Right atrium auricular region (tissue), 2 donors: Measurements from ENCODE around the gene EFCC1. TPM values are rescaled to one million over a fixed set of nuclear protein-coding genes. Genes with fewer than 3 reads are reported as not detected.

Source experiments
- DNase-seq: peaks from one replicate; pipeline ENCODE4 v3.0.0-alpha.2; 2019; ENCODE audit warnings: low spot score
- H3K27ac ChIP-seq, 2 donors: fragments of 200-600 bp; sonication (generic); 1 replicate in 1 of 2; 2 replicates in 1 of 2; pipeline ENCODE4 v1.5.1; 2016 to 2019
- H3K27me3 ChIP-seq, 2 donors: fragments of 200-600 bp; sonication (generic); one replicate each; pipeline versions ENCODE4 v1.5.1 to v1.6.0; 2017 to 2019
- H3K36me3 ChIP-seq: fragments of 200-600 bp; sonication (generic); one replicate; pipeline ENCODE4 v1.5.1; 2016
- H3K4me1 ChIP-seq, 2 donors: fragments of 200-600 bp; sonication (generic); one replicate each; pipeline versions ENCODE4 v1.5.1 to v1.6.0; 2017 to 2019
- H3K4me3 ChIP-seq, 2 donors: fragments of 200-600 bp; sonication (generic); 1 replicate in 1 of 2; 2 replicates in 1 of 2; pipeline ENCODE4 v1.5.1; 2017 to 2019; ENCODE audit warnings: mild to moderate bottlenecking in 1 of 2, moderate library complexity in 1 of 2
- H3K9me3 ChIP-seq, 2 donors: fragments of 200-600 bp; sonication (generic); one replicate each; pipeline ENCODE4 v1.5.1; 2019
- total RNA-seq, 2 donors: library from RNA; depleted of rRNA; stranded (reverse); fragments of >200 nt; gene quantifications; one replicate each; pipeline ENCODE4 v1.1.0, GENCODE V29; 2016
- TF ChIP-seq, protein P1 (sequence below), 2 donors: fragments of 200-600 bp; sonication (generic); IDR thresholded peaks; one replicate each; pipeline ENCODE4 v1.5.1; 2019; ENCODE audit warnings: antibody characterized with exemption in 2 of 2

The EFCC1 gene
- total RNA-seq, 2 donors from 2014 or later = 1.2 to 1.5 TPM

DNA sequence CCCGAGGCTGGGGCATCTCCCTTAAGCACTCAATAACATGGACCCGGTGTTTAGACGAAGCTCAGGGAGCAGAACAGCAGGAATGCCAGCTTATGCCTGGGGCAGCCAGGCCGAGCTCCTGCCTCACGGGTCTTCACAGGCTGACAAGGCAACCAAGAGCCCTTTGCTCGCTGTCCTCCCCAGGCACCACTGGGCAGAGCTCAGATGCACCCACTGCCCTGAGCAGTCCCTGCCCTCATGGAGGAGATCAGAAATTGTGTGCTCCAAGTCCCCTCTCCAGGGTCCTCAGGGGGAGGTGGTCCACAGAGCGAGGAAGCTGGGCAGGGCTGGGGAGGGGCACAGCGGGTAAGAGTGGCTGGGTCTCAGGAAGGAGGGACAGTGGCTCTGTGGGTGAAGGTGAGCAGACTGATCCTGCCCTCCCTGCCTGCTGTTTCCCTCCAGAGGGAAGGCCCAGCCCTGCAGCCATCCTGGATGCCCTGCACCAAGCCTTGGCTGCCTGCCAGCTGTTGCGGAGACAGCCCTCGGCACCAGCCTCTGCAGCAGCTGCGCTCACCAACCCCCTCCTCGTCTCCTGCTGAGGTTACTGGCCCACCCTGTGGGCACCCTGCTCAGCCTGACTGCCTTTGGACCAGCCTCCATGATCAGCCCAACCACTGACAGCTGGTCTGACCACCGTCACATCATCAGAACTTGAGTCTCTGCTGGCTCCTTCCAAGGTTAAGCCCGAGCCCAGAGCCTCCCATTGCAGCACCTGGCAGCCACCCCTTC lies 38.4 kb downstream of the EFCC1 start:
- no peak for DNase-seq
- TF ChIP-seq, protein P1, sequence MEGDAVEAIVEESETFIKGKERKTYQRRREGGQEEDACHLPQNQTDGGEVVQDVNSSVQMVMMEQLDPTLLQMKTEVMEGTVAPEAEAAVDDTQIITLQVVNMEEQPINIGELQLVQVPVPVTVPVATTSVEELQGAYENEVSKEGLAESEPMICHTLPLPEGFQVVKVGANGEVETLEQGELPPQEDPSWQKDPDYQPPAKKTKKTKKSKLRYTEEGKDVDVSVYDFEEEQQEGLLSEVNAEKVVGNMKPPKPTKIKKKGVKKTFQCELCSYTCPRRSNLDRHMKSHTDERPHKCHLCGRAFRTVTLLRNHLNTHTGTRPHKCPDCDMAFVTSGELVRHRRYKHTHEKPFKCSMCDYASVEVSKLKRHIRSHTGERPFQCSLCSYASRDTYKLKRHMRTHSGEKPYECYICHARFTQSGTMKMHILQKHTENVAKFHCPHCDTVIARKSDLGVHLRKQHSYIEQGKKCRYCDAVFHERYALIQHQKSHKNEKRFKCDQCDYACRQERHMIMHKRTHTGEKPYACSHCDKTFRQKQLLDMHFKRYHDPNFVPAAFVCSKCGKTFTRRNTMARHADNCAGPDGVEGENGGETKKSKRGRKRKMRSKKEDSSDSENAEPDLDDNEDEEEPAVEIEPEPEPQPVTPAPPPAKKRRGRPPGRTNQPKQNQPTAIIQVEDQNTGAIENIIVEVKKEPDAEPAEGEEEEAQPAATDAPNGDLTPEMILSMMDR (IDR thresholded peaks at IDR 0.05) = no peak
- no peaks in the 10 kb centered on the region for H3K27me3 ChIP-seq
- no peaks in the 10 kb centered on the region for H3K9me3 ChIP-seq
- no peak overlapping the region for H3K4me3 ChIP-seq
- H3K36me3 ChIP-seq = no peaks in the 10 kb centered on the region
- H3K4me1 ChIP-seq = peaks cover 0 to 4% of the 10 kb centered on the region in 2 donors
- H3K27ac ChIP-seq = no peak overlapping the region

DNA sequence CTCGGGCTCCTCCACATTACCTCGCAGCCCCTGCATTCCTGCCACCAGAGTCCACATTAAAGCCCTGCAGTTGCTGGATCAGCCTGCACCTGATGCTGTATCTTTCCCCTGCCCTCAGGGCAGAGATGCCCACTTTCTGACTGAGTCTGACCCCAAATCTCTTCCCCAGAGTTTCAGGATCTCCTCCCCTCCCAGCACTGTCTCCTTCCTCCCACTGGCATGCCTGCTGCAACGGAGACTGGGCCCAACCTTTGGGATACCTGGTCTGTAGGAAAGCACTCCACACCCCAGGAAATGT lies 38.9 kb downstream of the EFCC1 start:
- TF ChIP-seq, protein P1 (IDR thresholded peaks at IDR 0.05) = no peak
- Histone ChIP-seq H3K9me3 (peaks cover 0 to 5% of the 10 kb centered on the region in 2 donors), H3K4me3 (no peak overlapping the region), H3K27me3 (no peaks in the 10 kb centered on the region), H3K27ac (no peak overlapping the region), H3K4me1 (peaks cover 0 to 4% of the 10 kb centered on the region in 2 donors), H3K36me3 (no peaks in the 10 kb centered on the region)
- no peak for DNase-seq

DNA sequence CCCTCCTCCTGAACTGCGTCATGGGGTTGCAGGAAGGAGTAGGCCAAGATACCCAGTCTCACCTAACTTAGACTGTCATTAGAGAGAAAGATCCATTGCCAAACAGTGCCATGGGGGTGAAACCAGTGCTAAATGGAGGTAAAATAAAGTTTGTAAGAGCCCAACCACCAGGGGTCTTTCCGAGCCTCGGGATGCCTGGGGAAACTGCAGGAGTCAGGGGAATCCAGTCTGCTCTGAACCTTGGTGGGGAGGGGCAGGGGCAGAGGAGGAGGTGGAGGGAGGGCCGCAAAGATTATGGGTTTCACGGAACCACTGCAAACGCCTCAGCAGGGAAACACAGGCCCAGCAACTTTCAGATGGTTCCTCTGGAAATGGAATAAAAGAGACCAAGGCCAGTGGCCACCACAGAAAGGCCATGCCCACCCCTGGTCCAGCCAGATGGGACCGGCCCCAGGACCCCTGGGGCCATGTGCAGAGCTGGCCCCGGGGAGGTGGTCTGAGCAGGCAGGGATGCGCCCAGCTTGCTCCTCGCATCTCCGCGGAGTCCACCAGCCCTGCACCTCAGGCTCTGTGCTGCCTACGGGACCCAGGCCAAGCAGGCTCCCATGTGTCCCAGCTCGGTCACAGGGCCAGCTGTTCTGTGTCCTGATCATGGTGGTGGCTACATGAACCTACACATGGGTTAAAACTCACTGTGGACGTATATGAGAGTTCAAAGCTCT lies 39.6 kb downstream of the EFCC1 start:
- Histone ChIP-seq H3K27ac (no peak overlapping the region), H3K4me1 (peaks cover 0 to 9% of the 10 kb centered on the region in 2 donors), H3K27me3 (no peaks in the 10 kb centered on the region), H3K4me3 (no peak overlapping the region), H3K36me3 (no peaks in the 10 kb centered on the region), H3K9me3 (peaks cover 0 to 5% of the 10 kb centered on the region in 2 donors)
- no peak for DNase-seq
- TF ChIP-seq, protein P1 (IDR thresholded peaks at IDR 0.05) = no peak

DNA sequence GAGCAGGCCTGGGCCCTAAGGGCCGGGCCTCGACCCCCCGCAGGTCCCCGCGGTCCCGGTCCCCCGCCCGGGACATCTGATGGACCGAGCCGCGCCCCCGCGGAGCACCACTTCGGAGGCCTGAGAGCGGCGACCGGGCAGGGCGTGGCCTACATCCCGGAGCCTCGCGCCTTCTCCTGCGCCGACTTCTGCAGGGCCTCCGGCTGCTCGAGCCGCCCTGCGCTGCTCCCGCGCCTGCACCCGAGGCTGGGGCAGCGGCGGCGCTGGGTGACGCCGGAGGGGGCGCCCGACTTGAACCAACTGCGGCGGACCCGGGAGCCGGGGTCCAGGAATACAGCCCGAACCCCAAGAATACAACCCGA lies 44.6 kb downstream of the EFCC1 start:
- Histone ChIP-seq H3K4me1 (peaks cover 0 to 13% of the 10 kb centered on the region in 2 donors), H3K36me3 (no peaks in the 10 kb centered on the region), H3K4me3 (peak overlapping the region; percentile 25 to 49), H3K27me3 (no peaks in the 10 kb centered on the region), H3K9me3 (peaks cover 0 to 5% of the 10 kb centered on the region in 2 donors), H3K27ac (no peak overlapping the region)
- TF ChIP-seq, protein P1 (IDR thresholded peaks at IDR 0.05) = no peak
- DNase-seq = no peak

DNA sequence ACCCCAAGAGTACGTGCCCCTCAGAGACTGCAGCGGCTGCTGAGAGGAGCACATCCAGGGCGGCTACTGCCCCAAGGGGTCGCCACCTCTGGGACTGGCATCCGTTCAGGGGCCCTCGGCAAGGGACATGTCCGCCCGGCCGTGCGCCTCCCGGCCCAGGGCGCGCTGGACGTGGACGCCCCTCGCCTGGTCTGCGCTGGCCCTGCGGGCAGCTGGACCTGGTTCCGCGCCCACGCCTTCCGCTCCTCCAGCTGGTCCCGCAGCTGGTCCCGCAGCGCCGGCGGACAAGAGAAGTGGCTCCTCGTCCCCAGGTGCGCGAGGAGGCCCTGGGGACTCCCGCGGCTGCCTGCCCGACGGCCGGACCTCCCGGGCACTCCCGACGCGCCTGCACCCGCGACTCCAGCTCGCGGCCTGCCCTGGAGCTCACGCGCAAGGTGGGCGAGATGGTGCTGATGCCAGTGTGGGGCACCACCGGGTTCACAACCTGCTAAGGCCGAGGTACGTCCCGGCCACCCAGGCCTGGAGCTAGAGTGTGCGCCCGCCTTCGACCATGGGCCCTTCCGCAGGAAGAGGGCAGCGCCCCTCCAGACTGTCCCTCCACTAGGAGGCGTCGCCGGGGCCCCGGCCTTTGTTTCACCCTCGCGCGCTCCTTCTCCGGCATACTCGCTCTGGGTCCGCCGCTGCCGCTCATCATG lies 45.1 kb downstream of the EFCC1 start:
- Histone ChIP-seq H3K27me3 (no peaks in the 10 kb centered on the region), H3K27ac (no peak overlapping the region), H3K36me3 (no peaks in the 10 kb centered on the region), H3K4me1 (peaks cover 0 to 19% of the 10 kb centered on the region in 2 donors), H3K4me3 (peak overlapping the region; percentile 25 to 49), H3K9me3 (peaks cover 0 to 5% of the 10 kb centered on the region in 2 donors)
- TF ChIP-seq, protein P1 (IDR thresholded peaks at IDR 0.05) = no peak
- no peak for DNase-seq
